Activated T-helper 17 cell treated with anti-CD3 and anti-CD28 coated beads, Interleukin-2, amount 50 U/mL, for 72 hours (primary cell): ENCODE results near the gene PTPRM. TPM values are rescaled to one million over a fixed set of nuclear protein-coding genes. Genes with fewer than 3 reads are reported as not detected.

Source experiments
- ATAC-seq: fragments of 150-1000 bp; cut with Tn5 transposase; replicated peaks from 2 replicates; pipeline ENCODE4 v1.10.0; 2021; ENCODE audit warnings: mild to moderate bottlenecking, moderate library complexity
- H3K27ac Mint-ChIP-seq: one replicate; pipeline ENCODE4 v1.8.0; 2022; ENCODE audit warnings: mixed read lengths
- H3K27me3 Mint-ChIP-seq: one replicate; pipeline ENCODE4 v1.8.0; 2022; ENCODE audit warnings: mixed read lengths
- H3K36me3 Mint-ChIP-seq: one replicate; pipeline ENCODE4 v1.8.0; 2022; ENCODE audit warnings: low read depth, mild to moderate bottlenecking, mixed read lengths
- H3K4me1 Mint-ChIP-seq: one replicate; pipeline ENCODE4 v1.8.0; 2022; ENCODE audit warnings: mixed read lengths
- H3K4me3 Mint-ChIP-seq: one replicate; pipeline ENCODE4 v1.8.0; 2022; ENCODE audit warnings: mild to moderate bottlenecking, mixed read lengths
- H3K9me3 Mint-ChIP-seq: one replicate; pipeline ENCODE4 v1.8.0; 2022; ENCODE audit warnings: mixed read lengths
- total RNA-seq, 2 donors: library from RNA; stranded (reverse); gene quantifications; one replicate each; pipeline ENCODE4 v1.2.3, GENCODE V29; 2022

PTPRM gene
- total RNA-seq, 2 donors from 2014 or later = 7.5 to 24.5 TPM

GRCh38 chr18:7577706-7578105 is 10.6 kb downstream of the PTPRM start:
- peaks cover 6% of the 10 kb centered on the region for H3K4me1 Mint-ChIP-seq

GRCh38 chr18:7579176-7579917 is 12.2 kb downstream of the PTPRM start:
- Mint-ChIP-seq H3K4me1 (no peaks in the 10 kb centered on the region), H3K27me3 (no peaks in the 10 kb centered on the region), H3K36me3 (no peaks in the 10 kb centered on the region), H3K9me3 (no peaks in the 10 kb centered on the region), H3K4me3 (no peak overlapping the region), H3K27ac (no peak overlapping the region)
- no peak for ATAC-seq

More at GRCh38 chr18:7577706-7578105, 10.6 kb downstream of the PTPRM start:
- no peaks in the 10 kb centered on the region for H3K9me3 Mint-ChIP-seq
- no peaks in the 10 kb centered on the region for H3K36me3 Mint-ChIP-seq
- peaks cover 5% of the 10 kb centered on the region for H3K27me3 Mint-ChIP-seq
- no peak for ATAC-seq
- H3K4me3 Mint-ChIP-seq = no peak overlapping the region
- H3K27ac Mint-ChIP-seq = no peak overlapping the region

- H3K27me3 Mint-ChIP-seq = no peaks in the 10 kb centered on the region
- H3K4me1 Mint-ChIP-seq = peaks cover under 1% of the 10 kb centered on the region
- no peak overlapping the region for H3K27ac Mint-ChIP-seq
- no peak overlapping the region for H3K4me3 Mint-ChIP-seq
- H3K9me3 Mint-ChIP-seq = no peaks in the 10 kb centered on the region
- no peak for ATAC-seq
- H3K36me3 Mint-ChIP-seq = no peaks in the 10 kb centered on the region
Measured at GRCh38 chr18:7579918-7580542, 12.9 kb downstream of the PTPRM start.

GRCh38 chr18:7584646-7585275 is 17.6 kb downstream of the PTPRM start:
- no peaks in the 10 kb centered on the region for H3K27me3 Mint-ChIP-seq
- peaks cover 4% of the 10 kb centered on the region for H3K4me1 Mint-ChIP-seq
- no peaks in the 10 kb centered on the region for H3K36me3 Mint-ChIP-seq
- no peak overlapping the region for H3K4me3 Mint-ChIP-seq
- H3K9me3 Mint-ChIP-seq = peaks cover 3% of the 10 kb centered on the region
- H3K27ac Mint-ChIP-seq = no peak overlapping the region
- no peak for ATAC-seq

GRCh38 chr18:7585276-7585670 is 18.2 kb downstream of the PTPRM start:
- Mint-ChIP-seq H3K36me3 (no peaks in the 10 kb centered on the region), H3K27ac (no peak overlapping the region), H3K27me3 (no peaks in the 10 kb centered on the region), H3K9me3 (peaks cover 3% of the 10 kb centered on the region), H3K4me1 (peaks cover 4% of the 10 kb centered on the region), H3K4me3 (no peak overlapping the region)
- no peak for ATAC-seq

- Mint-ChIP-seq H3K36me3 (no peaks in the 10 kb centered on the region), H3K27me3 (peaks cover 2% of the 10 kb centered on the region), H3K9me3 (peaks cover 3% of the 10 kb centered on the region), H3K4me3 (no peak overlapping the region), H3K4me1 (peaks cover 8% of the 10 kb centered on the region), H3K27ac (no peak overlapping the region)
- ATAC-seq = no peak
Measured at GRCh38 chr18:7586379-7586778, 19.3 kb downstream of the PTPRM start.

GRCh38 chr18:7590826-7591560 is 23.9 kb downstream of the PTPRM start:
- no peak overlapping the region for H3K4me3 Mint-ChIP-seq

GRCh38 chr18:7592305-7593071 is 25.4 kb downstream of the PTPRM start:
- H3K27me3 Mint-ChIP-seq = peaks cover 2% of the 10 kb centered on the region
- ATAC-seq = peak; percentile 55
- no peak overlapping the region for H3K4me3 Mint-ChIP-seq
- H3K27ac Mint-ChIP-seq = no peak overlapping the region
- H3K9me3 Mint-ChIP-seq = no peaks in the 10 kb centered on the region
- H3K4me1 Mint-ChIP-seq = peaks cover 4% of the 10 kb centered on the region
- no peaks in the 10 kb centered on the region for H3K36me3 Mint-ChIP-seq

More at GRCh38 chr18:7590826-7591560, 23.9 kb downstream of the PTPRM start:
- no peak for ATAC-seq
- Mint-ChIP-seq H3K36me3 (no peaks in the 10 kb centered on the region), H3K4me1 (peaks cover 4% of the 10 kb centered on the region), H3K27me3 (peaks cover 2% of the 10 kb centered on the region), H3K9me3 (no peaks in the 10 kb centered on the region), H3K27ac (no peak overlapping the region)

GRCh38 chr18:7593218-7593819 is 26.2 kb downstream of the PTPRM start:
- peaks cover 4% of the 10 kb centered on the region for H3K4me1 Mint-ChIP-seq
- H3K27ac Mint-ChIP-seq = no peak overlapping the region
- no peaks in the 10 kb centered on the region for H3K9me3 Mint-ChIP-seq
- no peak overlapping the region for H3K4me3 Mint-ChIP-seq
- no peak for ATAC-seq
- peaks cover 2% of the 10 kb centered on the region for H3K27me3 Mint-ChIP-seq
- no peaks in the 10 kb centered on the region for H3K36me3 Mint-ChIP-seq

GRCh38 chr18:7596147-7596546 is 29.0 kb downstream of the PTPRM start:
- no peak overlapping the region for H3K4me3 Mint-ChIP-seq
- ATAC-seq = no peak
- no peaks in the 10 kb centered on the region for H3K4me1 Mint-ChIP-seq
- H3K9me3 Mint-ChIP-seq = no peaks in the 10 kb centered on the region
- no peak overlapping the region for H3K27ac Mint-ChIP-seq
- H3K36me3 Mint-ChIP-seq = no peaks in the 10 kb centered on the region
- H3K27me3 Mint-ChIP-seq = no peaks in the 10 kb centered on the region

- Mint-ChIP-seq H3K9me3 (peaks cover 5% of the 10 kb centered on the region), H3K27ac (no peak overlapping the region), H3K4me3 (no peak overlapping the region), H3K4me1 (peaks cover 3% of the 10 kb centered on the region), H3K27me3 (no peaks in the 10 kb centered on the region), H3K36me3 (no peaks in the 10 kb centered on the region)
- ATAC-seq = no peak
Measured at GRCh38 chr18:7597500-7597899, 30.4 kb downstream of the PTPRM start.

GRCh38 chr18:7598167-7599047 is 31.3 kb downstream of the PTPRM start:
- Mint-ChIP-seq H3K27ac (no peak overlapping the region), H3K27me3 (no peaks in the 10 kb centered on the region), H3K36me3 (no peaks in the 10 kb centered on the region)

GRCh38 chr18:7600036-7600435 is 32.9 kb downstream of the PTPRM start:
- H3K4me3 Mint-ChIP-seq = no peak overlapping the region
- peaks cover 5% of the 10 kb centered on the region for H3K9me3 Mint-ChIP-seq
- H3K4me1 Mint-ChIP-seq = peaks cover 3% of the 10 kb centered on the region
- no peaks in the 10 kb centered on the region for H3K36me3 Mint-ChIP-seq
- H3K27me3 Mint-ChIP-seq = no peaks in the 10 kb centered on the region
- no peak overlapping the region for H3K27ac Mint-ChIP-seq
- no peak for ATAC-seq

More at GRCh38 chr18:7598167-7599047, 31.3 kb downstream of the PTPRM start:
- H3K4me1 Mint-ChIP-seq = peaks cover 3% of the 10 kb centered on the region
- ATAC-seq = no peak
- H3K4me3 Mint-ChIP-seq = no peak overlapping the region
- peaks cover 5% of the 10 kb centered on the region for H3K9me3 Mint-ChIP-seq
